Measurements from ENCODE around the gene DISC1. TPM values are rescaled to one million over a fixed set of nuclear protein-coding genes. Genes with fewer than 3 reads are reported as not detected.

DISC1 gene
- total RNA-seq, 2 experiments from 2014 or later: 19.8 to 20.0 TPM

DNA sequence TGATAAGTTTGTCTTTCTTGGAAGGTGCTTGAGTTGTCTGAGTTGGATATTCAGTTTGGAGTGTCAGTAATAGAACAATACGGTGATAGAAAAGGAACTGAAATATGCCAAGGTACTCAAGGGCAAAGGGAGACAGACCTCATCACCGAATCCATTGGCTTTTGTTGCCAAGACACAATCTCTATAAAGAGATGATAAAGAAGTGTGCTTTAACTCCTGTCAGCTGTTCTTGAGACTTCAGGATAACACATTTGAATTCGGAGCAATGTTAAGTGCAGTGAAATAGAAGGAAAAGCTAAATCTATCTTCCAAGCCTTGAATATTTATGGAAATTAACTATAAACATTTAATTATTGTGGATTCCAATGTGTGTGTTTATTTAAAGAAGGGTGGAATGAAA is 194.7 kb downstream of the DISC1 start:
- H3K27me3 Mint-ChIP-seq: no peaks in the 10 kb centered on the region
- no peak overlapping the region for H3K27ac ChIP-seq (ENCODE audit: low read depth in 1 of 2, low read length in 2 of 2)
- no peak overlapping the region for H3K27ac Mint-ChIP-seq
- H3K4me3 Mint-ChIP-seq: no peak overlapping the region
- H3K9me3 Mint-ChIP-seq: no peaks in the 10 kb centered on the region
- DNase-seq (no peak), ATAC-seq (ENCODE audit: poor library complexity) (no peak)
- intact Hi-C loops (cut with DNase I, micrococcal nuclease): no loop called here
- no peak overlapping the region for H3K4me3 ChIP-seq (ENCODE audit: low read length)
- H3K4me1 Mint-ChIP-seq (ENCODE audit: low read depth): no peaks in the 10 kb centered on the region
- POLR2A ChIA-PET: no interaction called here
- TF ChIP-seq, protein P1, sequence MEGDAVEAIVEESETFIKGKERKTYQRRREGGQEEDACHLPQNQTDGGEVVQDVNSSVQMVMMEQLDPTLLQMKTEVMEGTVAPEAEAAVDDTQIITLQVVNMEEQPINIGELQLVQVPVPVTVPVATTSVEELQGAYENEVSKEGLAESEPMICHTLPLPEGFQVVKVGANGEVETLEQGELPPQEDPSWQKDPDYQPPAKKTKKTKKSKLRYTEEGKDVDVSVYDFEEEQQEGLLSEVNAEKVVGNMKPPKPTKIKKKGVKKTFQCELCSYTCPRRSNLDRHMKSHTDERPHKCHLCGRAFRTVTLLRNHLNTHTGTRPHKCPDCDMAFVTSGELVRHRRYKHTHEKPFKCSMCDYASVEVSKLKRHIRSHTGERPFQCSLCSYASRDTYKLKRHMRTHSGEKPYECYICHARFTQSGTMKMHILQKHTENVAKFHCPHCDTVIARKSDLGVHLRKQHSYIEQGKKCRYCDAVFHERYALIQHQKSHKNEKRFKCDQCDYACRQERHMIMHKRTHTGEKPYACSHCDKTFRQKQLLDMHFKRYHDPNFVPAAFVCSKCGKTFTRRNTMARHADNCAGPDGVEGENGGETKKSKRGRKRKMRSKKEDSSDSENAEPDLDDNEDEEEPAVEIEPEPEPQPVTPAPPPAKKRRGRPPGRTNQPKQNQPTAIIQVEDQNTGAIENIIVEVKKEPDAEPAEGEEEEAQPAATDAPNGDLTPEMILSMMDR (IDR thresholded peaks at IDR 0.05): no peak
- no peaks in the 10 kb centered on the region for H3K4me1 ChIP-seq (ENCODE audit: insufficient read depth, low read length)
- peaks cover 9% of the 10 kb centered on the region for H3K36me3 ChIP-seq (ENCODE audit: insufficient read depth, low read length)
- H3K36me3 Mint-ChIP-seq (ENCODE audit: low read depth): peaks cover 85% of the 10 kb centered on the region
- H3K9me3 ChIP-seq (ENCODE audit: control insufficient read depth in 1 of 2, insufficient read depth in 1 of 2, low read length in 2 of 2): no peaks in the 10 kb centered on the region
- CTCF ChIA-PET: no interaction called here
- no peaks in the 10 kb centered on the region for H3K27me3 ChIP-seq (ENCODE audit: control insufficient read depth in 1 of 2, insufficient read depth in 2 of 2, low read length in 2 of 2)

DNA sequence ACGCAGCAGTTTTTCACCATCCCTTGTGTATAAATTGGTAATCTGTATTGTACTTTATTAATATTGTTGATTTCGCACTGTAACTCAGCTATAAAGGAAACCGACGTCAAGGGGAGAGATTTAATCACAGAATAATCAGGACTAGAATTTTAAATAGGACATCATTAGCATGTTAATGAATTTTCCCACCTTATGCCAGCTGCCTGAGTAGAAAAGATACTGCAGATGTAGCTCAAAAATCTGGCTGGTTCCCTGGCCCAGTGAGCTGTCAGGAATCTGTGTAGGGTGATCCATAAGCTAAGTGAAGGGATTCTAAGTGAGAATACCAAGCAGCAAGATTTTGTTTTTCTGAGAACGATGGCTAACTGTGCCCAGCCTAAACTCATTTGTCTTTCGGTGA is 195.5 kb downstream of the DISC1 start:
- ChIA-PET POLR2A (no interaction called here), CTCF (no interaction called here)
- ATAC-seq (ENCODE audit: poor library complexity): no peak
- H3K27me3 Mint-ChIP-seq: no peaks in the 10 kb centered on the region
- no peaks in the 10 kb centered on the region for H3K27me3 ChIP-seq (ENCODE audit: control insufficient read depth in 1 of 2, insufficient read depth in 2 of 2, low read length in 2 of 2)
- DNase-seq: no peak
- H3K9me3 Mint-ChIP-seq: no peaks in the 10 kb centered on the region
- TF ChIP-seq, protein P1 (IDR thresholded peaks at IDR 0.05): no peak
- no peaks in the 10 kb centered on the region for H3K9me3 ChIP-seq (ENCODE audit: control insufficient read depth in 1 of 2, insufficient read depth in 1 of 2, low read length in 2 of 2)
- intact Hi-C loops (cut with DNase I, micrococcal nuclease): no loop called here
- H3K4me3 ChIP-seq (ENCODE audit: low read length): no peak overlapping the region
- H3K36me3 ChIP-seq (ENCODE audit: insufficient read depth, low read length): peaks cover 9% of the 10 kb centered on the region
- H3K27ac ChIP-seq (ENCODE audit: low read depth in 1 of 2, low read length in 2 of 2): no peak overlapping the region
- H3K27ac Mint-ChIP-seq: no peak overlapping the region
- H3K4me3 Mint-ChIP-seq: no peak overlapping the region
- peaks cover 80% of the 10 kb centered on the region for H3K36me3 Mint-ChIP-seq (ENCODE audit: low read depth)
- H3K4me1 Mint-ChIP-seq (ENCODE audit: low read depth): no peaks in the 10 kb centered on the region
- no peaks in the 10 kb centered on the region for H3K4me1 ChIP-seq (ENCODE audit: insufficient read depth, low read length)

DNA sequence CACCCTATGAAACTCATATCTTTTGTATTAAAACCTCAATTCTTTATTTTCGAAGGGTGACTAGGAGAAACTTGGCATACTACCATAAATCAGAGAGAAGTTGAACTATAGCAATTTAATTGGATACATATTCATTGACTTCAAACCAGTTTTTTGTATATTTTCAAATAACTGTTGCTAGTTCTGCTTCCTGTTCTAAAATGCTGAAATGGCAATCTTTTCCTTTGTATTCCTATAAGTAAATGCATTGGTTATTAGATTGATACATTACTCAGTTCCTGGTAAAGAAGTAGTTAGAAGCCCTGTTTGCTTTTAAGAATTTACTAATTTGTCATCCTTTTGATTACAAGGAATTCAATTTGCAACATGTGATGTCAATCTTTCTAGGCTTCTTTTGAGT is 200.0 kb downstream of the DISC1 start:
- no peak for ATAC-seq (ENCODE audit: poor library complexity)
- Histone ChIP-seq H3K36me3 (ENCODE audit: insufficient read depth, low read length) (no peaks in the 10 kb centered on the region), H3K27me3 (ENCODE audit: control insufficient read depth in 1 of 2, insufficient read depth in 2 of 2, low read length in 2 of 2) (no peaks in the 10 kb centered on the region), H3K27ac (ENCODE audit: low read depth in 1 of 2, low read length in 2 of 2) (no peak overlapping the region), H3K4me1 (ENCODE audit: insufficient read depth, low read length) (no peaks in the 10 kb centered on the region), H3K9me3 (ENCODE audit: control insufficient read depth in 1 of 2, insufficient read depth in 1 of 2, low read length in 2 of 2) (no peaks in the 10 kb centered on the region), H3K4me3 (ENCODE audit: low read length) (no peak overlapping the region)
- peaks cover 52% of the 10 kb centered on the region for H3K36me3 Mint-ChIP-seq (ENCODE audit: low read depth)
- ChIA-PET CTCF (no interaction called here), POLR2A (no interaction called here)
- intact Hi-C loops (cut with DNase I, micrococcal nuclease): no loop called here
- no peaks in the 10 kb centered on the region for H3K9me3 Mint-ChIP-seq
- no peak overlapping the region for H3K4me3 Mint-ChIP-seq
- H3K4me1 Mint-ChIP-seq (ENCODE audit: low read depth): no peaks in the 10 kb centered on the region
- TF ChIP-seq, protein P1 (IDR thresholded peaks at IDR 0.05): no peak
- no peak overlapping the region for H3K27ac Mint-ChIP-seq
- H3K27me3 Mint-ChIP-seq: no peaks in the 10 kb centered on the region
- no peak for DNase-seq

All from CD4-positive, alpha-beta T cell (primary cell).